GM18951 (cell line): Measurements from ENCODE around the gene TNNI3K.

Experiments used
- POLR2A ChIP-seq: IDR thresholded peaks from 4 replicates; pipeline ENCODE4 v1.6.1; 2011; ENCODE audit warnings: mild to moderate bottlenecking; ENCODE audit not compliant: insufficient read length, insufficient read depth; ENCODE audit errors: extremely low read depth
- in situ Hi-C: fragments of 300-500 bp; cut with MboI; formaldehyde crosslinking; loops from one replicate; pipeline ENCODE4 v1.12.0; 2022; ENCODE audit warnings: low sequenced_read_pairs, mixed read lengths, inconsistent platforms; ENCODE audit not compliant: unreplicated experiment

Gene TNNI3K

DNA sequence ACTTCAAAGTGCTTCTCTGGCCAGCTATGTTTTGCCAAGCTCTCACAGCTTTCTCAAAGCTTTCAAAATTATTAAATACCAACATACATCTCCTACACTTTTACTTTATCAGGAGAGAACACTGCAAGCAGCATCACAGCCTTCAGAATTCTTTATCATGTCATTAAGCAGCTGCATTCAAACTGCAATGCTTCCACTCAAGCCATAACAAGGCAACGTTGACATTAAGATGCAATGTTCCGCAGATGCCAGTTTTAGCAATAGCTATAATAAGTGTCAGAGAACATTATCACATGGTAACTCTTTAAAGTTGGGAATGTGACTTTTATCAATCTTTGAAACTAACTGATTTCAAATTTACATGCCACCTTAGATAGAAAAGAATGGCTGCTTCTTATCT lies 185.3 kb downstream of the TNNI3K start:
- TF ChIP-seq POLR2A = no peak
- in situ Hi-C loops = no loop called here

DNA sequence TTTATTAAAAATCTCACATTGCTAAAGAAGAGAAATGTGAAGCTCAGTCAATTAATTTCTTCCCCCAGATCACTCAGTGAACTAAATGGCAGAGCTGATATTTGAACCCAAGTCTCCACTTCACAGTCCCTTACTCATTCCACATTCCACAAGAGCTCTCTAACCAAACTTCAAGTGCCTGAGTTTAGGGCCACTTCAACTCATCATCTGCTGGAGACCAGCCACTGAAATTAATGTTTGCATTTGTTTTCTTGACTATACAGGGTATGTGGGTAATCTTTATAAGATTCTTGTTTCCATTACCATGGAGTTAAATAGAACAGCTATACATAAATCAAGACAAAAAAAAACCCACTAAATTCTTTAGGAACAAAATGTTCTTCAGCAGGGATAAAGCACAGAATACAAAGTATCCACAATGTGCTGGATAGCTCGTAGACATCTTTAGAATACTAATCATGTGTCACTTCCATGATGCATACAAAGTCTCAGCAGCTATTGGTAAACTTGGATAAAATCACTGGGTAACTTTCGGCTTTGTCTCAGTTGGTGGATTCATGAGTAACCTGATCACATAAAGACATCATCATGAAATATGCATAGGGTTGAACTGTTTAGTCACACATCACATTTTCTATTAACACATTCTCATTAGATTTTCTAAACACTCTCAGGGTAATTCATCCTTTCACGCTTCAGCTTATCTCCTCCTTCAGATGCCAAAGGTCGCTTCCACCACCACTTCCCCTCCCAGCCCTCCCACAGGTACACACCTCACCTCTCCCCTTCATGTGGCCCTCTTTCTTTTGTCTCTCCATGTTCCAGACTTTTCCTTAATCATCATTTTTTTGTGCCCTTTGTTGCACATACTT lies 187.5 kb downstream of the TNNI3K start:
- in situ Hi-C loops = no loop called here
- TF ChIP-seq POLR2A = no peak

GRCh38 chr1:74423471-74423870 lies 188.3 kb downstream of the TNNI3K start:
- in situ Hi-C loops = no loop called here
- TF ChIP-seq POLR2A = no peak

GRCh38 chr1:74425676-74426075 lies 190.5 kb downstream of the TNNI3K start:
- TF ChIP-seq POLR2A = no peak
- in situ Hi-C loops = no loop called here

DNA sequence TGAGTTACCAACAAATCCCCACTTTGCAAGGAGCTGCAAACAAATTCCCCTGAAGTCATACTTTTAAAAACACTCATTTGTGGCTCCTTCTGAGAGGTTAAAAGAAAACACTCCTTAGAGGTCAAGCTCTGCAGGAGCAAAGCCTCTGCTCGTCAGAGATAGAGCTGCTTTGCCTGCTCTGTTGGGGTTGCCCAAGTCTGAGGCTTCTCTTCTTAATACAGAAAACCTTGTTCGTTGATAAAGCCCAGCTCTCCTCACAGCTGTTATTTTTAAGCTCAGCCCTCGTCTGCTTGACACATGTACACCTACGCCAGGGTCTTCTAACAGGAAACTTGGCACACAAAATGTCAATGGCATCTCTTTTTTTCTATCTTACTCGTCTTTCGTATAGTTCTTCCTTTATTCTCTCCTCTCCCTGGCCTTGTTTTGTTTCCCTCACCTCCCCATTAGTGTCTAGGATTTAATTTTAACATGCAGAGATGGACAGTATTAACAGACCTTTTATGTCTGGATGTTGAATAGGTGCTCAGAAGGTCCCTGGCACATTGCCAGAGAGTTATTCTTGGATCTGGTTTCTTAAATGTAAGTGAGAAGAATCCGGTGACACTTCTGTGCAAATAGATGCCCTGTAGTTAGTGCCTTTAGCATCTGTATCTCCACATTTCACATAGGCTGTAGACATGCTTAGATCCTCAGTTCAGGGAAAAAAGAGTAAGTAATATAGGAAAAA lies 191.2 kb downstream of the TNNI3K start:
- in situ Hi-C loops = no loop called here
- no peak for TF ChIP-seq POLR2A

- in situ Hi-C loops = no loop called here
Observed at GRCh38 chr1:74427681-74428080, 192.5 kb downstream of the TNNI3K start.

DNA sequence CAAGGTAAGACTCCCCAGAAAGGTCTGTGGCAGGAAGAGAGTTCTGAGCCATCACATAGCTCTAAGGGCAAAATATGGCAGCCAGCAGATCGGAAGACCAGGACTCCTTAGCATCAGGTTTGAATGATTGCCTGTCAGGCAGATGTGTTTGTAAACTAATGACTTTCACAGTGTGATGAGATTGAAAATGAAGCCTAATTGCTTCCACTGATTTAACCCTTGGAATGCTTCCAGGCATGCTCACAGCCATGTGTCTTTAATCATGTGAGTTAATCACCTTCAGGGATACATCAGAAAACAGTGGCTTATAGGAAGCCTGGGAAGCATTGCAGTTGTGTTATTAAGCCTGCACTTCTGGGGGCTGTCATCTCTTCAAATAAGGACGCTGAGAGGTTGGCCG lies 194.4 kb downstream of the TNNI3K start:
- in situ Hi-C loops = no loop called here

More at GRCh38 chr1:74427681-74428080, 192.5 kb downstream of the TNNI3K start:
- TF ChIP-seq POLR2A = no peak

DNA sequence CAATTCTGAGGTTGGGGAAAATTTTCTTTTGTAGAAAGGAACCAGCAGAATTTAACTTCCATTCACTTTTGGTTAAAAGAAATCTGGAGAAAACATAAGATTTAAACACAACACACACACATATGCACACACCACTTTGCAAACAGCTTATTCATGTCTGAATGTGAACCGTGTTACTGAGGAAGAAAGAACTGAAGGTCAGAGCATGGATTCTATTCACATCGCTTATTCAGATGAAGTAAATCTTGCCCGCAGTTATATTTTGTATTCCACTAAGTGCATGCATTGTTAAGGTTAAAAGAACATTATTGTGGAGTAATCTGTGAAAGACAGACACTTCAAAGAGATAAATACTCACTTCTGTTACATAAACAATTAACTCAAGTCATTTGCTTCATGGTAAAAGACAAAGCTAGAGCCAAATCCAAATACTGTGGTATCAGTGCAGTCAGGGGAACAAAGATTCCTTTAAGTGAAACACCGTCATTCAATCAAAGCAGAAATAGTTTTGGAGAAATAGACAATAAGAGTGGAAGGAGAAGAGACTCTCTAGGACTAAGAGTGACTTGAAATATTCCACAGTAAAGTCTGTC lies 195.3 kb downstream of the TNNI3K start:
- TF ChIP-seq POLR2A = no peak
- in situ Hi-C loops = no loop called here

More for the DNA sequence above, 194.4 kb downstream of the TNNI3K start:
- no peak for TF ChIP-seq POLR2A

DNA sequence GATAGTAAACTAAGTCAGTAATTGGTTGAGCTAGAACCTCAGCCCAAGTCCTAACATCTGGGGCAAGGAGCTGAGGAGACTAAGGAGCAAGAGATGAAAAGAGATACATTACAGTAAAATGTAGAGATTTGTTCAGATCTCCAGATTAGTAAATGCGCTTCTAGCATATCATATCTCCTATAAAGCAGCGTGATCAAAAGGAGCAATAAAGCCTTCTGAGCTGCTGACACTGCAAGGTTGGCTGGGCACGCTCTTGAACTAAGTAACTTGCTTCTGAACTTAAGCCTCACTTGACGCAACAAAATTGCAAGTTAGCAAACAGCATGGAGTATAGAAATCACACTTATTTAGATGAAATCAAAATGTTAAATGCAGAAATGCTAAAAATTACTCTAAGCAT lies 196.3 kb downstream of the TNNI3K start:
- in situ Hi-C loops = no loop called here
- no peak for TF ChIP-seq POLR2A

- in situ Hi-C loops = no loop called here
- no peak for TF ChIP-seq POLR2A
Observed at GRCh38 chr1:74432325-74432724, 197.1 kb downstream of the TNNI3K start.

DNA sequence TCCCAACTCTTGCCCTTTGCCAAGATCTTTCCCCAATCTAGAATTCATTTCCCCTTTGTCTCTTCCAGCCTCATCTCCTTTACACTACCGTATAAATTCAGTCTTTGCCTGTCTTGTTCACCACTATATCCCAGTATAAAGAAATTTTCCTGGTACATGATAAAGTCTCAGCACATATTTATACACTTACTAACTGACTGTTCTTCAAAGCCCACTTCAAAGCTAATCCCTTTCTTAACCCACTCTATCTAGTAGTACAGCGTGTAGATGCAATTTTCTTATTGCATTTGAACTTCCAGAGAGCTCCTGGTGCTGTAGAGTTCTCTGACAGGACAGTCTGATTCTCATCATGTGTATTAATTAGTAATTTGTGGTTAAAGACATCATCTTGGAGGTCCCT lies 199.1 kb downstream of the TNNI3K start:
- in situ Hi-C loops = no loop called here
- TF ChIP-seq POLR2A = no peak

GRCh38 chr1:74436078-74436477 lies 200.9 kb downstream of the TNNI3K start:
- in situ Hi-C loops = no loop called here
- TF ChIP-seq POLR2A = no peak

DNA sequence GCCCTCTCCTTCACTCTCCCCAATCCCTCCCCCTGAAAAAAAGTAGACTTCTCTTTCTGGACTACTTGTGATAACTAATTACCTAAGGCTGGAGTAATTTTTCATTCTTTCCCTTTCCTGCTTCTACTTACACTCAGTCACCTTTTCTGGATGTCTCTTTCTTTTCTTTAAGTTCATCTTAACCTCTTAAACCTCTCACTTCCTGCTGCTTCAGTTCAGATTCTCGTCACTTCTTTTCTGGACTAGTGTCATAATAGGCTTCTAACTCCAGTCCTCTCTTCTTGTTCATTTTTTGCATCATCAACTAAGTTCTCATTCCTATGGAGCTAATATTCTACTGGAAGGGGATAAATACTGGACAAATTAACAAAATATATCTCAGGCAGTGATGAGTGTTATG lies 201.8 kb downstream of the TNNI3K start:
- in situ Hi-C loops = no loop called here
- TF ChIP-seq POLR2A = no peak

DNA sequence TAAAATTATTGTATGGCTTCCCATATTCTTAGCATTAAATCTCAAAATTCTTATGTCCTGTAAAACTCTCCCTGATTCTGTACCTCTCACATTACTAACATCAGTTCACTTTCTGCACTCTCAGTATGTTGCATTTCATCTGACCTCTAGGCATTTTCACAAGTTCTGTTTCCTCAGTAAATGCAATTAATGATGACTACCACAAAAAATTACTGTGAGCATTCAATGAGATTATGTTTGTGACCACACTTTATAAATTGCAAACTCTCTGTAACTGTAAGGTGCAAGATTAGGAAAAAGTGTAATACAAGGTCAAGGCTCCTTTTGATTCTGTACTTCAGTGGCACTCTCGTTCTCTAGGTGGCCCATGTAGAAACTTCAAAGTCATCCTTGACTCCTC lies 216.8 kb downstream of the TNNI3K start:
- TF ChIP-seq POLR2A = no peak

DNA sequence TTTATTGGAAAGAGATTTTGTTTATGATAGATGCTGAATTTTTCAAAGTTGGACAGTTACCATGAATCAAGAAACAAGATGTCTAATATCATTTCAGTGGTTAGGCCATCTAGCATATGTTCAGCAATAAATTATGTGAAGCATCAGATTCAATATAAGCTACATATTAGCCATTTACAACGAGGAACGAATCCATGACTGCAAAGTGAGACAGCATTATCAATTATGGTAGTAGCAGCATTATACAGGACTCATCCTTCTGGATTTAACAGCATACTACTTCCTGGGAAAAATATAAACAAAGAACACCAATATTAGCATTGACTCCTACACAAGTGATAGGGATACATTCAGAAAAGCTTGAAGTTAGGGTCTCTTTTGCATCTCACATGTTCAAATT lies 218.1 kb downstream of the TNNI3K start:
- TF ChIP-seq POLR2A = no peak
- in situ Hi-C loops = no loop called here

More for the DNA sequence above, 216.8 kb downstream of the TNNI3K start:
- in situ Hi-C loops = no loop called here
